T-helper 1 cell (primary cell): ENCODE data around the gene IL32.

Experiments
- DNase-seq, 5 donors: peaks; one replicate each; pipeline ENCODE4 v3.0.0-alpha.2; 2012 to 2020

IL32 gene

DNA sequence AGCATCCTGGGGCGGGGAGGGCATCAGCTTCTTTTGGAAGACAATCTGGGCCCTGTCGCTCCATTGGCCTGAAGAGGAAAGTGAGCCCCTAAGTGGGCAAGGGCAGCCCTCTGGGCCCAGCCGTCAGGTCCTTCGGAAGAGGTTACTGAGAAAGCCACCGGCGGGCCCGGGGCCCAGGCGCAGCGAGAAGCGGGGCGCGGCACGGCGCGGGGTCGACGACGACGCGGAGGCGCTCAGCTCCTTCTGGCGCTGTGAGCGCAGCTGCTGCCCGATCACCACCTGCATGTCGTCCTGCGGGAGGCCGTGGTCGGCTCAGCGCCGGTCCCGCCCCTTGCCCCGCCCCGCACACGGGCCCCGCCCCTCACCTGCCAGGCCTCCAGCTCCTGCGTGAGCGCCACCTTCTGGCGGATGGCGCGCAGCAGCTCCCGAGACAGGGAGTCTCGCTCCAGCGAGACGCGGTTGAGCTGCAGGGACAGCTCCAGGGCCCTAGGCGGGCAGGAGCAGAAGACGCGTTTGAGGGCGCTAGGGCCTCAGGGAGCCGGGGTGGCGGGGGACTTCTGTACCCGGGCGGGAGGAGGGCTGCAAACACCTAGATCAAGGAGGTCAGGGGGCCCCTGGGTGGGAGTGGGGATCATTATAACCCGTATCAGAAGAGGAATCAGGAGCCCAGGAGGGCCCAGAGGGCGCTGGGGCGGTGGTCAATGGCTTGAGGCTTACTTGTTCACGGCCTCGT, 37.3 kb upstream of the IL32 start:
- DNase-seq, result peak; percentile 79 to 87 (median 86)

DNA sequence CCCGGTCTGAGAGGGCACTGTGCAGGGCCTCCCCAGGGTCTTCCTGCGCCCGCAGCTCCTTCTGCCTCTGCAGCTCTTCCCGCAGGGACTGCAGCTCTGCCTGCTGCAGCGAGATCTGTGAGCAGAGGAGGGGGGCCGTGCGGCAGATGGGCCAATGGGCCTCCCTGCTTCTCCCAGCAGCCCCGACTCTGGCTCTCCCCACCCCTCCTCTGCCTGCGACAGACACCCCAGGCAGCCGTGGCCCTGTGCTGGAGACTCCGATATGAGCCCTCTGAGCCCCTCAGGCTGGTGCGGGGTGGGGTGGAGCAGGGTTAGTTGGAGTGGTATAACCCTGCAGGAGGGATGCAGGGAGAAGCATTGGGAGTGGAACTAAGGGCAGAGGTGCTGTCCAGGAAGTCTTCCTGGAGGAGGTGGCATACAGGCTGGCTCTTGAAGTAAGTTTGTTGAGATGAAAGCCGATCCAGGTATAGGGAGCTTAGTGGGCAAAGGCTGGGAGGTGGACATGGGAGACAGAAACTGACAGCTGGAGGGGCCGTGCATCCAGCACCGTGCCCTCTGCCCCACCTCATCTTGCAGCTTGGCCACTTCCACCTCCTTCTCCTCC, 36.6 kb upstream of the IL32 start:
- no peak for DNase-seq

DNA sequence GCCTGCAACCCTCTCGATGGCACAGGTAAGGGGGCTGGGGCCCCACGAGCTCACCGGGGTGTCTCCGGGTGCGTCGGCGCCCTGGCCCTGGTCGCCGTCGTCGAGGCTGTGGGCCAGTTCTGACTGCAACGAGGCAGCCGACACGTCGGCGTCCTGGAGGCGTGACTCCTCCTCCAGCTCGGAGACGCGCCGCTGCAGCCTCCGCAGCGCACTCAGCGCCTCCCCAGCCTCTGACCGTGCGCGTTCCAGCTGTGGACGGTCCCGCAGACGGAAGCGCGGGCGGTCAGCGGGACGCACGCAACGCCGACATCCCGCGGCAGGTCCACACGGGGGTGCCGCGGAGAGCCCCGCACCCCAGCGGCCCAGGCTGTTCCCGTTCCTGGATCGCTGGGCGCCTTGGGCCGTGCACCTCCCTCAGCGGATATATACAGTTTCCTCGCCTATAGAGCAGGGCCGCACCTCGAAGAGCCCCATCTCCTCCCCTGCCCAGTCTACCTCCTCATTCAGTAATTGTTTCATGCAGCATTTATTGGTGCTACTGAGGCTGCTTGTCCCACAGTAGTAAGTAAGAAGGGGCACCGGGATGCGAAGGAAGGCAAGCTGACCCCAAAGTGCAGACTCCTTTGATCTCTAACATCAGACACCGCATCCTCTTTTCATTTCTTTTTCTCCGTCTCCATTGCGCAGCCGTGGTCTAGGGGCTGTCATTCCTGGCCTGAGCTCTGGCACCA, 35.8 kb upstream of the IL32 start:
- DNase-seq, result peak in 1 of 5 donors; percentile 69

- DNase-seq, result no peak
Measured at GRCh38 chr16:3030222-3031212, 34.9 kb upstream of the IL32 start.

DNA sequence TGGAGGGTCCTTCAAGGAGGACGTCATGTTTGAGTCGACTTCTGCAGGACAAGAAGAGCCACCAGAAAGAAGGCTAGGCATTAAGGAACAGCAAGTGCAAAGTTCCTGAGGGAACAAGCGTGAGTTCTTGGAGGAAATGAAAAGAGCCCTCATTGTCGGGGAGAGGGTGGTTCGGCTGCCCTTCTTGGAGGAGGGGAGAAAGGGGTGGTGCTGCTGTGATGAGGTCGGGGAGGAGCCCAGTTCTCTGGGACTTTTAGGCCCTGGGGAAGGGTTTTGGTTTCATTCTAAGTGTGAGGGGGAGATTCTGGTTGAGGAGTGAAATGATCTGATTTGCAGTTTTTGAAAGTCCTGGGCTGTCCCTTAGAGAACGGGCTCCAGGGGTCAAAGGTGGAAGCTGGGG, 32.8 kb upstream of the IL32 start:
- no peak for DNase-seq

DNA sequence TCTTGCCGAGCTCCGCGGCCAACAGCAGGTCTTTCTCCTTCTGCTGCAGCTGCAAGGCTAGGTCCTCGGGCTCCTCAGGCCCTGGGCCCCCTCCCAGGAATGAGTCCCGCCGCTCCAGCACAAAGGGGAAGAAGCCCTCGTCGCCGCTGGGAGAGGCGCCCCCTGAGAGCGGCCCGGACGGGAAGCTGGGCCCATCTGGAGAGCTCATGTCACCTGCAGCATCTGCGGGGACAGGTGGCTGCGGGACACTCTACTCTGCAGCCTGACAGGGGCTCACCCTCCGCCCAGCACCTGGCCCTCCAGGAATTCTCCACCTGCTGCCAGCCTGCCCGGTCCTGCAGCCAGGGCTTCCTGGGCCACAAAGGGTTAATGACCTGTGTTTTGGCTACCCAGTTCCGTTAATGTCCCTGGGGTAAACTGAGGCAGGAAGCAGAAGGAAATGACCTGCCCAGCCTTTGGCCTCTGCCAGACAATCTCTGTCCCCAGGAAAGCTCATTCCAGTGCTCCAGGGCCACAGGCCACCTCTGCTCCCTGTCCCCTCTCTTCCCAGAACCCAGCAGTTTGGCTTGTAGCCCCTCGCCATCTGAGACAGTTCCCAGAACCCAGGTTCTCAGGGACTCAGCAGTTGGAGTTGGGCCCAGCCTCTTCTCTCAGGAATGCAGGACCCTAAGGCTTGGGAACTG, 30.0 kb upstream of the IL32 start:
- no peak for DNase-seq

GRCh38 chr16:3035972-3036725, 29.3 kb upstream of the IL32 start:
- DNase-seq, result no peak

GRCh38 chr16:3036726-3037315, 28.6 kb upstream of the IL32 start, which contains the start of gene BICDL2:
Gene BICDL2 (minus strand): TSS chr16:3036944. CDS start chr16:3035496, 1,448 bp downstream.
- DNase-seq, result no peak

DNA sequence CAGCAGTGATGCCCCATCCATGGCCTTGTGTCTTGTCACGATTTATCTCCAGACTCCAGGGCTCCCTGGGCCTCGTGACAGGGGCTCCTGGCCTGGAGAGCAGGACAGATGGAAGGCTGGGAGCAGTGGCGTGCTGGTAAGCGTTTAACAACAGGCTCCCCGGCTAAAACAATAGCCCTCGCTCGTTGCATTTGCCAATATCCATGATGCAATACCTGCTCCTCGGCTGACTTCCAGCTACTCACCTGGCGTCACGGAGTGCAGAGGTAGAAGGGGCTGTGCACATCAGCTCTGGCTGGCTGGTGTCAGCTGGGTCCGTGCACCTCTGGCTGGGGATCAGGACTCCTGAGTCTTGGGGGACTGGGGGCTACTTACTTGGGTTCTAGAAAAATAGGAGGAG, 27.2 kb upstream of the IL32 start:
- no peak for DNase-seq

DNA sequence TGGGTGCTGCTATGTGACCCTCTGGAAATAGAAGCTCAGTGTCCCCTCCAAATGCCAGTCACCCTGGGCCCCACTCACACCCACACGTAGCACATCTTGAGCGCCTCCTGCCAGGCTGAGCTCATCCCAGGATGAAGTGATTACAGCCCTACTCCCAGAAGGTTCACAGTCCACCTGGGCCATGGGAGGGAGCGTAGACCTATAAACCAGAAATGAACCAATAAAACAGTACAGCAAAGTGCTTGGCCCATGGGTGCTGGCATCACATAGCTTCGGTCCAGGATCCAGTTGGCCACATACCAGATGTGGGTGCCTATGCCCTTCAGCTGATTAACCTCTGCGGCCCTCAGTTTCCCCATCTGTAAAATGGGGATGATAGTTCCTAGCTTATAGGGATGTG, 26.5 kb upstream of the IL32 start:
- no peak for DNase-seq

- DNase-seq, result no peak
Measured at GRCh38 chr16:3042376-3042775, 23.1 kb upstream of the IL32 start.

- no peak for DNase-seq
Measured at GRCh38 chr16:3044708-3045107, 20.7 kb upstream of the IL32 start.

DNA sequence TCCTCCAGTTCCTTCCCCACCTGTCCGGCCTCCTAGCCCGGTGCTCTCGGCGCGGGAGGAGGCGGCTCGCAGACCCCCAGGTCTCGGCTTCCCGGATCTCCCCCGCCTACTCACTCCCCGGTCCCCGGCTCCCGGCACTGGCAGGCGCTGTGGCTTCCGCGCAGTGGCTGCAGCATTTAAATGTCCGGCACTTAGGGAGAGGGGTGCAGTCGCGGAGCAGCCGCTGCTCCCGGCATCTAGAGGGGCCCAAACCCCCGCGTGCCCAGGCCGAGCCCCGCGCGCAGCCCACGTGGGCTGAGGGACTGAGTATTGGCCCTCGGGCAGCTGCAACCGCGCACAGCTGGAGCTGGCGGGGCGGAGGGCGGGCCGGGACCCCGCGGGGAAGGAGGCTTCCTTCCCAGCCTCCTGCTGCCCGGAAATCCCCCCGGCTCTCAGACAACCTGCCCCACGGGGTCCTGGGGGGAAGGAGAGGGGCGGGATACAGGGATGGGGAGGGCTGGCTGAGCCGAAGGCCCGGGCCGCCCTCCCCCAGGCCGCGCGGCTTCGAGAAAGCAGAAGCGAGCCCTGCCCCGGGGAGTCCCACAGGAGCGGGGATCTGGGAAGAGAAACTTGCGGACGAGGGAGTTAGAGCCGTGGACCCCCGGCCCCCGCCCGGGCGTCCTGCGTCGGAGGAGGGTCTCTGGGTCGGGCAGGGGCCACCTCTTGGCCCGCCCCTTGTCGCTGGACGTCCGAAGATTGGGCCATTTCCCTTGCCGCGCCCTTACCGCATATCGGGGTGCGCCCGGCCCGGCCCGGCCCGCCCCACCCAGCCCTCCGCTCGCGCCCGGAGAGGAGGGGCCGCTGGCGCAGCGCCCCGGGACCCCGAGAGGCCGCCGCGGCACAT, 19.4 kb upstream of the IL32 start, which contains the start of gene MMP25:
Gene MMP25 (plus strand): TSS at position 804 of the 883 bp plus-strand sequence. CDS start 357 bp downstream, outside the sequence.
- DNase-seq, result peak in 1 of 5 donors; percentile 39

DNA sequence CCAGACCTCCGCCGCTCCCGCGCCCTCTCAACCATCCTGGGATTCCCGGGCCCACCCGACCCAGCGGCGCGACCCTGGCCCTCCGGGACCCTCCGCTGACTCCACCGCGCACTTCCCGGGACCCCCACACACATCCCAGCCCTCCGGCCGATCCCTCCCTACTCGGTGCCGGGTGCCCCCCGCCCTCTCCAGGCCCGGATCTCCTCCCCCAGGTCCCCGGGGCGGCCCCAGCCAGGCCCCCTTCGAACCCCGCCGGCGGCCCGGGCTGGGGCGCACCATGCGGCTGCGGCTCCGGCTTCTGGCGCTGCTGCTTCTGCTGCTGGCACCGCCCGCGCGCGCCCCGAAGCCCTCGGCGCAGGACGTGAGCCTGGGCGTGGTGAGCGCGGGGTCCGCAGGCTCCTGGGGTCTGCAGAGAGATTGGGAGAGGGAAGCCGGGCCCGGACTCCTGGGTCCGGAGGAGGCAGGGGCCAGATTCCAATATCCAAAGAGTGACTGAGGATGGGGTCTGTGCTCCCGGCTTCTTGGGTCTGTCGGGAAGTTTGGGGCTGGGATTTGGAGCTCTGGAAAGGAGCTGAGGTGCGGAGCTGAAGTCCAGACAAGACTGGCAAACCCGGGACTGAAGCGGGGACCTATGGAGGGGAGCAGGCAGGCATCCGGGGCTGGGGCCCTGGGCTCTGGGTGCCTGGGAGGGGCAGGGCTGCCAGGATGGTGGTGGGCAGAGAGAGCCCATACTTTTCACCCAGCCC, 18.6 kb upstream of the IL32 start:
- peak in 1 of 5 donors; percentile 45 for DNase-seq

GRCh38 chr16:3047387-3047720, 18.1 kb upstream of the IL32 start:
- DNase-seq, result peak in 1 of 5 donors; percentile 38

DNA sequence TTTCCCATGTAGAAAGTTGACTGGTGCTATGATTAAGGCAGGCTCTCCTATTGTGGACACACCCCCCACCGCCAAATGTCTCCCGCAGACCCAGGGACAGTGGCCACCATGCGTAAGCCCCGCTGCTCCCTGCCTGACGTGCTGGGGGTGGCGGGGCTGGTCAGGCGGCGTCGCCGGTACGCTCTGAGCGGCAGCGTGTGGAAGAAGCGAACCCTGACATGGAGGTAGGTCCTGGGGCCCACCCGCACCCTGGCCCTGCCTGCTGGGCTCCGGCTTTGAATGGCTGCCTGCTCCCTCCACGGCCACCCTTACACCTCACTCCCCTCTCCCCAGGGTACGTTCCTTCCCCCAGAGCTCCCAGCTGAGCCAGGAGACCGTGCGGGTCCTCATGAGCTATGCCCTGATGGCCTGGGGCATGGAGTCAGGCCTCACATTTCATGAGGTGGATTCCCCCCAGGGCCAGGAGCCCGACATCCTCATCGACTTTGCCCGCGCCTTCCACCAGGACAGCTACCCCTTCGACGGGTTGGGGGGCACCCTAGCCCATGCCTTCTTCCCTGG, 15.4 kb upstream of the IL32 start:
- no peak for DNase-seq

DNA sequence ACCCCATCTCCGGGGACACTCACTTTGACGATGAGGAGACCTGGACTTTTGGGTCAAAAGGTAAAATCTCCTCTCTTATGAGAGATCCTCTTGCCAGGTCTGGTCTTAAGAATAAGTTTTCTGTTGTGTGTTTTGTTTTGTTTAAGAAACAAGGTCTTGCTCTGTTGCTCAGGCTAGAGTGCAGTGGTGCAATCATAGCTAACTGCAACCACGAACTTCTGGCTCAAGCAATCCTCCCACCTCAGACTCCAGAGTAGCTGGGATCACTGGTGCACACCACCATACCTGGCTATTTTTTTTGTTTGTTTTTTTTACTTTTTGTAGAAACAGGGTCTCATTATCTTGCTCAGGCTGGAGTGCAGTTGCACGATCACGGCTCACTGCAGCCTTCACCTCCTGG, 15.0 kb upstream of the IL32 start:
- no peak for DNase-seq

DNA sequence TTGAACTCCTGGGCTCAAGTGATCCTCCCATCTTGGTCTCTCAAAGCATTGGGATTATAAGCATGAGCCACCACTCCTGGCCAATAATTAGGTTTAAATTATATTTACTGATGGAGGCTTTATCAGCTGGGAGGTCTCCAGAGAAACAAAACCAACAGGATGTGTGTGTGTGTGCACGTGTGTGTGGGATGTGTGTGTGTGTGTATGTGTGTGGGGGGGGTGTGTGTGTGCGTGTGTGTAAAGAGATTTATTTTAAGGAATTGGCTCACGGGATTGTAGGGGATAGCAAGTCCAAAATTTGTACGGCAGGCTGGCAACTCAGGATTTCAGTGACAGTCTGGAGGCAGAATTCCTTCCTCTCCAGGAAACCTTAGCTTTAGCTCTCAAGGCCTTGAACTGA, 14.4 kb upstream of the IL32 start:
- no peak for DNase-seq

DNA sequence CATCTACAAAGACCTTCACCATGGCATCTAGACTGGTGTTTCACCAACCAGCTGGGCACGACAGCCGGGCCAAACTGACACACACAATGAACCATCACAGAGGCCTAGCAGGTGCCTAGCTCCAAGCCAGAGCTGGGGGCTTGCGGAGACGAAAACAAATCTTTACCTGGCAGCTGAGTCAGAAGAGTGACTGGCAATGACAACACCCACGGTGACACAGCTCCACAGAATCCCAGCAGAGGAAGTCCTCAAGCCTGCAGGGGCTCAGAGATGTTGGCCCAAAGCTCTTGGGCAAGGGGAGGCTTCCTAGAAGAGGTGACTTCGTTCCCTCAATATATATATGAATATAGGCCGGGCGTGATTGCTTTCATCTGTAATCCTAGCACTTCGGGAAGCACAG, 13.9 kb upstream of the IL32 start:
- DNase-seq, result no peak
